ENCODE data around the gene ZFP57. TPM values are rescaled to one million over a fixed set of nuclear protein-coding genes. Genes with fewer than 3 reads are reported as not detected.

Gene ZFP57
- total and polyA plus RNA-seq, 10 of the 15 experiments (the other 5 are each of a cell fraction or from before 2014, with no cell fraction given): not detected

DNA sequence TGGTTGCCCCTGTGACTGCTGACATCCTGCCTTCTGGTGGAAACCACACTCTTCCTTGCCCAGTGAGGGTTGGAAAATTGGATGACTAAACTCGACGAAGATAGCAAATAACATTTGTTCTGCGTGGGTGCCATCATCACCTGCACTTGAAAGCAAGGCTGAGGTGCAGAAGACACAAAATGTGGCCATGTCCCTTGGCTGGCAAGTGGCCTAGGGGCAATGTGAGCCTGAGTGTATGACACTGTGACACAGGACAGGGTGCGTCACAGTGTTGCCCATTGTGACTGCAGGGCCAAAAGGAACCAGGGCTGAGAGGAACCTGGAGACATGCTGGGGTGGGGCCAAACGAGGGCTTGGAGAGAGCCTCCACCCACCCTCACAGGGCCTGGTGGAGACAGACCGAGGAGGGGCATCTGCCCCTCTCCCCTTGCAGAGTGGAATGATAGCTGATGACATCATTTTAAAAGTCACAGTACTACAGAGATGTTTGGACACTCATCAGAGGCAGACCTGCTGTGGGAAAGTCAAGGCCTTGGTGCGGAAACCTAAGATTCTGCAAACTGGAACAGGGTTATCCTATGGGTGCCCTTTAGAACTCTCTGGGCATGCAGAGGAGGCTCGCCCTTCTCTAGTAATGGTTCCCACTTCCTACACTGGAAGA is 29.5 kb upstream of the ZFP57 start:
- BruUV-seq (replicated peaks): no TSS peak
- WGBS (ENCODE audit: insufficient coverage, insufficient replicate concordance, low lambda C conversion rate, missing lambda C conversion rate): 60% methylated on average over 8 of the region's 8 CpGs
- POLR2A ChIA-PET: no interaction called here
- no peak overlapping the region for H2AFZ ChIP-seq (ENCODE audit: control insufficient read depth, low read depth, low read length)
- H3K27ac ChIP-seq (ENCODE audit: control insufficient read depth, insufficient read depth): no peak overlapping the region
- no peaks in the 10 kb centered on the region; the same call in 2 of the 3 replicates for H3K9me3 ChIP-seq (replicated peaks; ENCODE audit: control insufficient read depth, insufficient read depth, low read length)
- H3K4me1 ChIP-seq (ENCODE audit: control insufficient read depth, insufficient read depth, low read length): peaks cover 11% of the 10 kb centered on the region; the same call in 1 of the 2 replicates
- no peak overlapping the region for H3K9ac ChIP-seq (ENCODE audit: control insufficient read depth, insufficient read depth, low read length)
- no peak for ATAC-seq
- SMC1A ChIA-PET (ENCODE audit: uncharacterized antibody, unreplicated experiment): interaction anchor here (2.1 kb wide), 1 partner anchor 11 kb away, joined by 9 read pairs; no protein-coding TSS in a partner anchor
- H3K36me3 ChIP-seq (ENCODE audit: control insufficient read depth in 2 of 2, insufficient read depth in 2 of 2, low read length in 1 of 2): no peaks in the 10 kb centered on the region
- RAD21 ChIA-PET (ENCODE audit: unreplicated experiment): no interaction called here
- no peaks in the 10 kb centered on the region for H4K20me1 ChIP-seq (ENCODE audit: control insufficient read depth, insufficient read depth)
- H3K79me2 ChIP-seq (ENCODE audit: control insufficient read depth, insufficient read depth, low read length): no peaks in the 10 kb centered on the region
- H3K4me2 ChIP-seq (ENCODE audit: control insufficient read depth, insufficient read depth): no peak overlapping the region
- DNase-seq (ENCODE audit: low read depth, low spot score): no peak
- CTCF ChIA-PET: interaction anchor here (0.9 to 2.0 kb wide), 3 partner anchors 28 to 60 kb away, joined by 3 to 8 read pairs (median 4); no protein-coding TSS in a partner anchor
- H3K4me3 ChIP-seq: no peak overlapping the region
- in situ Hi-C loops (cut with MboI): no loop called here
- intact Hi-C loops (cut with micrococcal nuclease; ENCODE audit: unreplicated experiment): no loop called here
- no peaks in the 10 kb centered on the region for H3K27me3 ChIP-seq (replicated peaks in 1 of 2; ENCODE audit: control insufficient read depth in 2 of 2, insufficient read depth in 2 of 2, low read length in 1 of 2)
- no peak for FAIRE-seq
- no peak for TF ChIP-seq GABPA (IDR thresholded peaks at IDR 0.05; ENCODE audit: low read depth)
- no peak for TF ChIP-seq SREBF2 (IDR thresholded peaks at IDR 0.05; ENCODE audit: low read length)
- no peak for TF ChIP-seq EP300 (IDR thresholded peaks at IDR 0.05; ENCODE audit: borderline replicate concordance in 1 of 2, control insufficient read depth in 1 of 2, low read depth in 2 of 2, low read length in 2 of 2)
- no peak for TF ChIP-seq FOS (IDR thresholded peaks at IDR 0.05; ENCODE audit: borderline replicate concordance, extremely low read depth, insufficient read length)
- no peak for TF ChIP-seq ZNF622 (IDR thresholded peaks at IDR 0.05)
- TF ChIP-seq, protein P1, sequence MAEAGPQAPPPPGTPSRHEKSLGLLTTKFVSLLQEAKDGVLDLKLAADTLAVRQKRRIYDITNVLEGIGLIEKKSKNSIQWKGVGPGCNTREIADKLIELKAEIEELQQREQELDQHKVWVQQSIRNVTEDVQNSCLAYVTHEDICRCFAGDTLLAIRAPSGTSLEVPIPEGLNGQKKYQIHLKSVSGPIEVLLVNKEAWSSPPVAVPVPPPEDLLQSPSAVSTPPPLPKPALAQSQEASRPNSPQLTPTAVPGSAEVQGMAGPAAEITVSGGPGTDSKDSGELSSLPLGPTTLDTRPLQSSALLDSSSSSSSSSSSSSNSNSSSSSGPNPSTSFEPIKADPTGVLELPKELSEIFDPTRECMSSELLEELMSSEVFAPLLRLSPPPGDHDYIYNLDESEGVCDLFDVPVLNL (IDR thresholded peaks at IDR 0.05; ENCODE audit: low read depth, low read length): no peak
- TF ChIP-seq EGR1 (IDR thresholded peaks at IDR 0.05; ENCODE audit: borderline replicate concordance in 1 of 2, low read depth in 2 of 2, low read length in 2 of 2): no peak
- TF ChIP-seq IRF4 (IDR thresholded peaks at IDR 0.05; ENCODE audit: low read depth, low read length): no peak
